Fibroblast of mammary gland (primary cell): ENCODE results near the gene TMEM220.
A peak's percentile ranks its signal among the peaks of the same experiment; 100 is the strongest.
"Not testable (repeated sequence)": the region's sequence is repeated elsewhere in the genome, so short reads cannot be mapped to it uniquely, and the experiment has no call there.

Source experiments
- DNase-seq: peaks from one replicate; pipeline ENCODE4 v3.0.0-alpha.2; 2010; ENCODE audit warnings: low read depth
- H3K4me3 ChIP-seq: 2 replicates; pipeline ENCODE4 v1.5.1; 2011; ENCODE audit warnings: low read depth, mild to moderate bottlenecking, low read length, moderate library complexity; ENCODE audit not compliant: control insufficient read depth
- CTCF ChIP-seq: conservative IDR thresholded peaks from 2 replicates; pipeline ENCODE4 v1.5.1; 2011; ENCODE audit warnings: low read depth, low read length, inconsistent platforms; ENCODE audit not compliant: control insufficient read depth, insufficient read depth

TMEM220 gene

GRCh38 chr17:10733666-10734065, 3.8 kb upstream of the TMEM220 start:
- H3K4me3 ChIP-seq = no peak overlapping the region
- TF ChIP-seq CTCF = no peak
- no peak for DNase-seq

- DNase-seq, H3K4me3 ChIP-seq: not testable (repeated sequence)
These were observed 2.3 kb upstream of the TMEM220 start for GRCh38 chr17:10732121-10732520.

- no peak for DNase-seq
- TF ChIP-seq CTCF = no peak
- no peak overlapping the region for H3K4me3 ChIP-seq
These were observed 1.6 kb upstream of the TMEM220 start for GRCh38 chr17:10731408-10731879.

GRCh38 chr17:10730247-10730646, 424 bp upstream of the TMEM220 start:
- H3K4me3 ChIP-seq = peak overlapping the region; percentile 64
- not testable (repeated sequence) for DNase-seq

GRCh38 chr17:10728331-10728892, 1.4 kb downstream of the TMEM220 start:
- DNase-seq = no peak
- TF ChIP-seq CTCF = no peak
- no peak overlapping the region for H3K4me3 ChIP-seq

GRCh38 chr17:10727192-10727591, 2.6 kb downstream of the TMEM220 start:
- no peak for TF ChIP-seq CTCF
- H3K4me3 ChIP-seq = no peak overlapping the region
- no peak for DNase-seq

- no peak for TF ChIP-seq CTCF
- no peak overlapping the region for H3K4me3 ChIP-seq
- DNase-seq = no peak
These were observed 3.6 kb downstream of the TMEM220 start for GRCh38 chr17:10726196-10726595.

- no peak overlapping the region for H3K4me3 ChIP-seq
- no peak for DNase-seq
- TF ChIP-seq CTCF = no peak
These were observed 4.6 kb downstream of the TMEM220 start for GRCh38 chr17:10725262-10725661.
